ENCODE data around the gene DNAJB13. TPM values are rescaled to one million over a fixed set of nuclear protein-coding genes. Genes with fewer than 3 reads are reported as not detected.

The DNAJB13 gene
- total RNA-seq, 1 experiment from 2014 or later, result 0.79 TPM

DNA sequence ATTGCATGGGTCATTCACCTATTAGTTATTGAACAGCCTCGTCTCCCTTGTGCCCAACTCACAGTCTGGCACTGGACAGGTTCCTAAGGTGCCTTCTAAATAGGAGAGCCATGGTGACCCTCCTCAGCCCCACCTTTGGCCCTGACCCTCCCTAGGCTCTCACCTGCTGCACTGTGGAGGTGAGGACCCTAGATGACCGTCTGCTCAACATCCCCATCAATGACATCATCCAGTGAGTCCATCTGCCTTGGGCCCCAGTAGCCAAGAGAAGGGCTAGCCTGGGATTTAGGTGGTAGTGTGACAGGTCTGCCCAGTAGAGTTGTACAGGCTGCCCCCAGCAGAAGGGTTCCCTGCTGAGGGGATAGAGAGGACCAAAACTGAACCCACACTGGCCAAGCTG is 18.3 kb downstream of the DNAJB13 start:
- no peak for DNase-seq
- no peaks in the 10 kb centered on the region for H3K9me3 ChIP-seq
- H3K27me3 ChIP-seq, result no peaks in the 10 kb centered on the region

DNA sequence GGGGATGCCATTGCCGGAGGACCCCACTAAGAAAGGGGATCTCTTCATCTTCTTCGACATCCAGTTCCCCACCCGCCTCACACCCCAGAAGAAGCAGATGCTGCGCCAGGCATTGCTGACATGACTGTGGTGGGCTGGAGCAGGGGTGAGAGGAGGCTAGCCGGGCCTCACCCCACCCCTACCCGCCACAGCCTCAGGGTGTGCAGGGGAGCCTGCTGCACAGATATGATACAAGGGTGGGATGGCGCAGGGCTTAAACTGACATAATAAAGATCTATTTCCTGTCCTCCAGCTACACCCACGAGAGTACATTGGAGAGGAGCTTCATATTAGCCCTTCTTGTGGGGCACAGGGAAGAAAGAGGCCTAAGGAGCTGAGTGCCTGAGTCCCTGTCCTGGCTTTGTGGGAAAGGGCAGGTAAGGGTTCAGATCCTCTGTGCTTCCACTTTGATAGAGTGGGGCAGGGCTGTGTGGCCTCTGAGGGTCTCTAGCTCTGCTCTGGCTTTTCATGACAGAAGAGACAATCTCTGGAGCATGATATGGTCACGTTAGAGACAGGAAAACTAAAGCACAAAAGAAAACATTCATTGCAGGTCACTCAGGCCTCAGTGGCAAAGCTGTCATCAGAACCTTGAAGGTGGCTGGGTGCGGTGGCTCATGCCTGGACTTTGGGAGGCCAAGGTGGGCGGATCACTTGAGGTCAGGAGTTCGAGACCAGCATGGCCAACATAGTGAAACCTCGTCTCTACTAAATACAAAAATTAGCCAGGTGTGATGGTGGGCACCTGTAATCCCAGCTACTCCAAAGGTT is 19.4 kb downstream of the DNAJB13 start:
- DNase-seq, result no peak
- Histone ChIP-seq H3K9me3 (no peaks in the 10 kb centered on the region), H3K36me3 (no peaks in the 10 kb centered on the region; the same call in 1 of the 2 replicates), H3K27me3 (no peaks in the 10 kb centered on the region), H3K4me3 (no peak overlapping the region)

More for the DNA sequence above, 18.3 kb downstream of the DNAJB13 start:
- Histone ChIP-seq H3K36me3 (no peaks in the 10 kb centered on the region), H3K4me3 (no peak overlapping the region)

DNA sequence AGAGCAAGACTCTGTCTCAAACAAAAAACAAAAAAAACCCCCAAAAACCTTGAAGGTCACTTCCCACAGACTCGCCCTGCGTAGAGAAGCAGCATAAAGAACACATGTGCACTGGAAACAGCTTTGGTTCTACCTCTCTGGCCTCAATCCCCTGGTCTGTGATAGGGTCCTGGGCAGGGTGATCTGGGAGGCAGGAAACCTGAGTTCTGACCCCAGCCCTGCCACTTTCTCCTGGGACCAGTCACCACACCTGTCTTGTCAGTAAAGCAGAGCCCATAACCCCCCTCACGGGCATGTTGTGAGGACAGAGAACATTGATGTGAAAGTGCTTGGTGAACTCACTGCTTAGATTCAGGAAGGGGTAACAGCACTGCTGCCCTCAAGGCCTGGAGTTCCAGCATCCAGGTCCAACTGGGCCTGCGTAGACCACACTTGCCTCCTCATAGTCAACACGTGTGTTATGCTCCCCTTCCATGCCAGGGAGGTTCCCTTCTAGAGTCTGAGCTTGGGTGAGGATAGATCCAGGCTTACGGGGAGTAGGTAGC is 20.4 kb downstream of the DNAJB13 start:
- Histone ChIP-seq H3K4me3 (no peak overlapping the region), H3K36me3 (no peaks in the 10 kb centered on the region; the same call in 1 of the 2 replicates), H3K27me3 (no peaks in the 10 kb centered on the region), H3K9me3 (no peaks in the 10 kb centered on the region)
- DNase-seq, result no peak

DNA sequence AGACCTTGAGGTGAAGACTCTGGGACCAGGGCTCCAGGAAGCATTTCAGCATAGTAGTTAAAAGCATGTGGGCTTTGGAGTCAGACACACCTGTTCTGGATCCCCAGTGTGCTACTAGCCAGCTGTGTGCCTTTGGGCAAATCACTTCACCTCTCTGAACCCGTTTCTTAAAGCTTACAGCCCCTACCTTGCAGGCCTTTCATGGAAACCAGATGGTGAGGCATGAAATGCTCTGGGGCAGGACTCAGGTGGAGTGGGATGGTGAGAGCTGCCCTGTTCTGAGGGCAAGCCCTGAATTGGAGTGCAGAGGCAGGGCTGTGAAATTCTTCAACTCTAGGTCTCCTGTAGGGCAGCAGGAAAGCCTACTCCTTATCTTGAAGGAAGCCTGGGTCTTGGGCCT is 21.4 kb downstream of the DNAJB13 start:
- Histone ChIP-seq H3K27me3 (no peaks in the 10 kb centered on the region), H3K9me3 (no peaks in the 10 kb centered on the region), H3K4me3 (no peak overlapping the region), H3K36me3 (no peaks in the 10 kb centered on the region; the same call in 1 of the 2 replicates)
- no peak for DNase-seq

DNA sequence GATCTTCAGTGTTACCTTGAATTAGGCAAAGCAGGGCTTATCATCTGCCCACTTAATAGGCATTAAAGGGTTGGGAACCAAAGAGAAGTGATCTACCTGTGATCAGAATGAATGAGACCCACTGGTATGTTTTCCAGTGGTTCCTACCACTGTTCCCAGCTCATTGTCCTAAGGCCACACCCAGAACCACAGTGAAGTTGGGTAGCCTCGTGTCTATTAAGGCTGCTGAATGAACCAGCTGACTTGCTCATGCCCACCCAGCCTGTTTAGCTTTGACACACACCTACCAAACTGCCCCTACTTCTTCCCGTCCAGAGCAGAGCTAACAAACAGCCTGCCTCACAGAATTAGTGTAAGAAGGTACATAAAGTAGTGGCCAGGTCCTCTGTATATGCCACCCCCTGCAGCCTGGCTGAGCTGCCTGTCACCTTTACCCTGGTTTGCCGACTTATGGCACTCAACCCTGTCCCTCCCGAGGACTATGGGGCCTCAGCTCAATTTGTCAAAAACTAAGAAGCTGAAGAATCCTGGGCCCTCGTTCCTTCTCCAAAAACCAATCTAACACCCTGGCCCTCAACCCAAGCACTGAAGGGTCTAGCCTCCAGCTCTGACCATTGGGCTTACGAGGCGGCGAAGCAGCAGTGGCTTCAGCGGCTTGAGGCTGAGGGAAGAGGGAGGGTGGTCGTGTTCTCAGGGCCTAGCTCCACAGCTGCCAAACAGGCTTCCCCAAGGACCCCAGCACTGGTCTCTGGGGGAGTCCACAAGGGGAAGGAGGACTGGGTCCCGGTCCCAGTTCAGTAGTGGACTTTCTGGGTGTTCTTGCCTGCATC is 22.0 kb downstream of the DNAJB13 start:
- DNase-seq, result no peak
- H3K27me3 ChIP-seq, result no peaks in the 10 kb centered on the region
- no peak overlapping the region for H3K4me3 ChIP-seq
- no peaks in the 10 kb centered on the region for H3K9me3 ChIP-seq
- H3K36me3 ChIP-seq, result no peaks in the 10 kb centered on the region; the same call in 1 of the 2 replicates

DNA sequence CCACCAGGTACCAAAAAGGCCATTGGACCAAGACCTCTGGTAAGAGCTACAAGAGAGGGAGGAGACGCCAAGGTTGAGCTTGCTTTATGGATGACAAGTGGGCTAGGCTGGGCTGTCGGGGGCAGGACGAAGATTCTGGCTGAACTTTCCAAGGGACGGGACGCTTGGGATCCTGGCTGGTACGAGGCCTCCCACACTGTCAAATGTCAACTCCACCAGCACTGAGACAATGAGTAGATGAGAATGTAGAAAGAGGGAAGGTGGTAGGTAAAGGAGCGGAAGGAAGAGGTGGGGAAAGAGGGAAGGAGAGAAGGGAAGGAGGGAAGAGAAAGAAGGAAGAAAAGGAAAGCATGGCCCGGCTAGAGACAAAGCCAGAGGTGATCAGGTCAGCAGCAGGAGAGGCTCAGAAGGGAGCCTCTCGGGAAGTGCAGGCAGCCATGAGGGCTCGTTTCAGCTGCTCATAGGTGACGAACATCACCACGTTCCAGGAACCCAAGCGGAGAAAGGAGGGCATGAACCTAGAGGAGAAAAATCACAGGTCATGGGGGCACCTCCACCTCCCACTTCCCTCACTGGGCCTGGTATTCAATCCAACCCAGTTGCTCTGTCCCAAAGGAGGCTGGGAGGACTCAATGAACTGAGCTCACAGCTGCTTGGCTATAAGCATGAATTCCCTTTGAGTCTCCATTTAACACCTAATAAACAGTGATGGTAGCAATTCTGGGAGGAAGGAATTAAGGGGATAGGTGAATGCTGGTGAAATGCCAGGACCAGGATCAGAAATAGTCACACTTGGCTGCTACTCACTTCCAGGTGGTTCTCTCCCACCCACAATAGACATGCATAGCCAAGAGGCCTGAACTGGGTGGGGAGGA is 24.0 kb downstream of the DNAJB13 start:
- Histone ChIP-seq H3K36me3 (no peaks in the 10 kb centered on the region; the same call in 1 of the 2 replicates), H3K4me3 (no peak overlapping the region), H3K9me3 (no peaks in the 10 kb centered on the region), H3K27me3 (no peaks in the 10 kb centered on the region)
- no peak for DNase-seq

DNA sequence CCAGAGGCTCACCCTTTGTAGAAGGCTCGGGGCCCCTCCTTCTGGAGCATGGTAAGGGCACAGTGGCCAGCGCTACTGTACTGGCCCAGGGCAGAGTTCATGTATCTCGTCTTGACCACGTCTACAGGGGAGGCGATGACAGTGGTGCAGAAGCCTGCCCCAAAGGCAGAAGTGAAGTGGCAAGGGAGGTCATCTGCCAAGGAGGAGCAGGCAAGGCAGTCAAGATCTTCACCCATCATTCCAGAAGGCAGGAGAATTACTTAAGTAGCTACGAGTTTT is 24.6 kb downstream of the DNAJB13 start:
- H3K4me3 ChIP-seq, result no peak overlapping the region
- no peak for DNase-seq
- H3K9me3 ChIP-seq, result no peaks in the 10 kb centered on the region
- no peaks in the 10 kb centered on the region for H3K27me3 ChIP-seq
- no peaks in the 10 kb centered on the region; the same call in 1 of the 2 replicates for H3K36me3 ChIP-seq

DNA sequence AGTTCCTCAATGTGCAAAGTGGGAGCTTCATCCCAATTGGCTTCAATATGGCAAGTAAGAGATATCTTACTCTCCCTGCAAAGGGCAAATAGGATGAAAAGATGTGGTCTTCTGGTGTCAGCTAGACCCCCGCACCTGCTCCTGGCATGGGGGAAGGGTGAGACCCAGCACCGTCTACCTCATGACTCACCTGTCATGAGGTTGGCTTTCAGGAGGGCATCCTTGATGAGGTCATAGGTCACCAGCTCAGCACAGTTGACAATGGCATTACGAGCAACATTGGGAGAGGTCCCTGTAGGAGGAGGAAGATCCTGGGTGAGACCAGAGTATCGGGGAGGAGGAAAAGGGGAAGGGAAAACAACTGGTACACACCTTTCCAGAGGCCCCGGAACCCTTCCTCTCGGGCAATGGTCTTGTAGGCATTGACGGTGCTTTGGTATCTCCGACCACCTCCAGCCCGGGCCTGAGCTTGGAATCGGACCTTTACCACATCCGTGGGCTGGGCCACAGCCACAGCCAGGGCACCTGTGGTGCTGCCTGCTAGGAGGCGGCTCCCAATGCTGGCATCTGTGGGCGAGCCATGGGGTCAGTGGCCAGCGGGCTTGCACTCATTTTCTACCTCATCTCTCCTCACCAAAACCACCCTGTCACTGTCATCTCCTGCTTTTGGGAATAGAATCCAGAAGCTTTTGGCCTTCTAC is 25.8 kb downstream of the DNAJB13 start:
- no peaks in the 10 kb centered on the region; the same call in none of the 2 replicates for H3K36me3 ChIP-seq
- H3K9me3 ChIP-seq, result no peaks in the 10 kb centered on the region
- DNase-seq, result no peak
- H3K27me3 ChIP-seq, result no peaks in the 10 kb centered on the region
- no peak overlapping the region for H3K4me3 ChIP-seq

DNA sequence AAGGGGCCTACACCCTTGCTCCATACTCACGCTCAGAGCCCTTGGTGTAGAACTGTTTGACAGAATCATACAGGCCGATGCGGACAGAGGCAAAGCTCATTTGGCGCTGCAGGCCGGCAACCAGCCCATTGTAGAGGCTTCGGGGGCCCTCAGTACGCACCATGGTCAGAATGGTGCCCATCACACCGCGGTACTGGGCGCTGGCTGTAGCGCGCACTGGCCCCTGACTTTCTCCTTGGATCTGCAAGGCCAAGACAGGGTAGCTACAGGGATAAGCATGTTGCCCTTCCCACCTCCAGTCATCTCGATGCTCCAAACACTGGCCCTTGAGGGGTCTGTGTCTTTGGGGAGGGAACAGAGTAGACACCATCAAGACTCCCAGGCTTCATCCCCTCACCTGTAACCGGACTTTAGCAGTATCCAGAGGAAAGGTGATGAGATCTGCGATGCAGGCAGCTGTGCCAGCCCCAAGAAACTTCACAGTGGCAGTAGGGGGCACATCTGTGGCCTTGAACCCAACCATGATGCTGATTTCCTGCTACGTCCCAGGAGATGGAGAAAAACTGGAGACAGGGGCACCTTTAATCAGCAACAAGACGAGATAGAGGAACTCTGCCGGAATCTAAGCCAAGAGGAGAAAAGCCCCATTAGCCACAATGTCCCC is 27.2 kb downstream of the DNAJB13 start:
- Histone ChIP-seq H3K9me3 (no peaks in the 10 kb centered on the region), H3K36me3 (no peaks in the 10 kb centered on the region; the same call in none of the 2 replicates), H3K4me3 (no peak overlapping the region), H3K27me3 (no peaks in the 10 kb centered on the region)
- no peak for DNase-seq

DNA sequence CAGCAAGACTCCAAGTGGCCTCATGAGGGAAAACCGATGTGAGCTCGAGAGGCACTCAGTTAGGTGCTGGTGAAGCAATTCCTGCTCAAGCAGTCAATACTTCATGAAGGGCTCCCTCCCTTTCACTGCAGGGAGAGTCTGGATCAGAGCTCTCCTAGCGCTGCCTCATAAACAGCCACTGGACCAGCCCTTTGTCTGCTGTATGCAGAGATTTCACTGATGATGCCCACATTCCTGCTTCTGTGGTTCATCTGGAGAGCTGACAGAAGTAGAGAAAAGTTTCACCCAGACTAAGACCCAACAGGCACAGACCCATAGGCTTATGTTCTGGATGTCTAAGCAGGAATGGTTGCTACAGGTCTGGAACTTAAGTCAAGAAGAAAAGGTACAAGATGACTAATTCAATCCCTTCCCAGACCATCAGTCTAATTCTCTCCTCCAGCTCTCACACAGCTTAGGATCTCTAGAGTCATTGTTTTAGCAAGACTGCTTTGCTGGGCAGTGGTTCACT is 27.8 kb downstream of the DNAJB13 start:
- Histone ChIP-seq H3K27me3 (no peaks in the 10 kb centered on the region), H3K4me3 (no peak overlapping the region)
- DNase-seq, result no peak

DNA sequence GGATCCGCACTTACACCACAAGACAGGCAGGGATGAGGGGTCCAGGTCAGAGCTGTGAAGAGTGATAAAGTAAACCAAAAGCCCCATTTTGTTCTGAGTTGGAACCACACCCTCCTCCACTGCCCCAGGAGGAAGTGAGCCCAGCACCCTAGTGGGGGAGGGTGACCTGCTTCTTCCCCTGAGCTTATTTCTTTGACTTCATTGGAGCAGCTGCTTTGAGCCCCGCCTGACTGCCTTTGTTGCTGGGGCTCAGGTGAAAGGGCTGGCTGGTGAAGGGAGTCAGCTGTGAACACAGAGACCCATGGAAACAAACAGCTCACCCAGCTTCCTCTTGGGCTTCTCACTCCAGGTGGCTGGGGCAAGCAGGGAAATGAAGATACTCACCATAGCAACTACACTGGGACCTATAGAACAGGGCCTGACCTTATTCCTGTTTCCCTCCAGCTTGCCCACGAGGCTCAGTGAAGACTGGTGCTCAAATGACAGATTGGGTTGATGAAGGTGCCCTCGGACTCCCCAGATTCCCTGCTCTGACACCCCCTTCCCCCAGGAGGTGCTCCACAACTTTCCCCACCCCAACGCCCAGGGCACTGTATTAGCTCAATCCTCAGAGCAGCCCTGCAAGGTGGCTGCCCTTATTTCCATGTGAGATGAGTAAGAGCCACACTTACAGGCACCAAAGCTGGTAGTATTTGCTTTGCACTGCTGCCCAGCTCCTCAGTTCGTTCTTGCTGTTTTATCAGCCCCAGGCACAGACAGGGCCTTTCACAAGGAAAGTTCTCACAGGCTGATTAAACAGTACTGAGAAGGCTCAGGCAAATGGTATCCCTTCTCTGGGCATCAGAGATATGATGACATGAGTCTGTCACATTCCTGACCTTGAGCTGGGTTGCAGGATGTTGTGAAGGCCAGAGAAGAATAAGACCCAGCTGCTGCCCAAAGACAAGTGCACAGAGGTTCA is 29.5 kb downstream of the DNAJB13 start:
- no peak overlapping the region for H3K4me3 ChIP-seq
- H3K9me3 ChIP-seq, result no peaks in the 10 kb centered on the region
- no peaks in the 10 kb centered on the region; the same call in none of the 2 replicates for H3K36me3 ChIP-seq
- DNase-seq, result no peak
- no peaks in the 10 kb centered on the region for H3K27me3 ChIP-seq

More for the DNA sequence above, 27.8 kb downstream of the DNAJB13 start:
- Histone ChIP-seq H3K9me3 (no peaks in the 10 kb centered on the region), H3K36me3 (no peaks in the 10 kb centered on the region; the same call in none of the 2 replicates)

DNA sequence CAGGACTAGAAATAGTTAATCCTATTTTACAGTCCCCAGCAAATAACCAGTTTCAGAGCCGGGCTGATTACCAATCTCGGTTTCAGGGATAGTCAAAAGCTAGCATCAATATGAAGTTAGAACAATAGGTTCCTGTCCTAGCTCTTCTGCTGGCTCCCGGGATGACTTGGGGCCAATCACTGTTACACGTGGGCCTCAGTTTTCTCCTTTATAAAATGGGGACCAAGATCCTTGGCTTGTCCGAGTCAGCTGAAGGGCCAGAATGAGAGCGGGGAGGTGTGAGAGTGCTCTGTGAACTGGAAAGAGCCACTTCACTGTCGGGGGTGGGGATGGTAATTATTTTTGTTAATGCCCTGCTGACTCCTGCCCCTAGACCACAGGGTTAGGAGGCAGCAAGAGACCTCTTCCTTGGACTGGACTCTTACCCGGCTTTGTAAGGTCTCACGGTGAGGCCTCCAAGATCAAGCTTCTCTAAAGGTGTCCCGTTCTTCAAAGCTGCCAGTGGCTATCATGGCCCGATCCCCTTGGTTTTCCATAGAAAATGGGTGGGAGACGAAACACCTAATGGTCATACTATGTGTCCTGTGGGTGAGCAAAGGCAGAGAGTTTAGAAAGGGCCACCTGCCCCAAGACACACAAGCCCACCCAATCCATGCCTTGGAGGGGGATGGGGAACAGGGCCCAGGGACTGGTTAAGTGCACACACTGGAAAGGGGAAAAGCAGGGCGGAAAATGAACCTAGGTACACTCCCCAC is 30.4 kb downstream of the DNAJB13 start:
- no peak for DNase-seq
- H3K4me3 ChIP-seq, result no peak overlapping the region
- no peaks in the 10 kb centered on the region for H3K9me3 ChIP-seq
- no peaks in the 10 kb centered on the region; the same call in none of the 2 replicates for H3K36me3 ChIP-seq
- H3K27me3 ChIP-seq, result no peaks in the 10 kb centered on the region

DNA sequence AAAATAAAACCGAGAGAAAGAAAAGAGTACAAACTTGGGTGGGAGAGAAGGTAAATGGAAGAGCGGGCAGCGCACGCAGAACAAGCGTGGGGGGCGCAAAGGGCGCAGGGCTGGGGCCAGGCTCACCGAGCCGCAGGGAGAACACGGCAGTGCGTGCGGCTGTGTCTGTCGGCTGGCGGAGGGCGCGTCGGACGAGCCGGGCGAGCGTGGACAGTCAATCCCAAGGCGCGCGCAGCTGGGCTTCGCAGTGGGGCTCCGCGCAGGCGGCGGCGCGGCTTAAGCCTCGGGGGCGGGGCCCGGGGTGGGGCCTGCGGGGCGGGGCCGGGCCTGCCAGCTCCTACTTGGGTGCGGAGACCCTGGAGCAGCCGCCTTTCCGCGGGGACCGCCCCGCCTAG is 31.8 kb downstream of the DNAJB13 start, which contains the start of gene UCP2:
UCP2 (minus strand) TSS at position 249 of the 395 bp plus-strand sequence. CDS start 4,465 bp downstream, outside the sequence.
- H3K9me3 ChIP-seq, result no peaks in the 10 kb centered on the region
- no peaks in the 10 kb centered on the region; the same call in none of the 2 replicates for H3K36me3 ChIP-seq
- DNase-seq, result peak; percentile 90
- no peaks in the 10 kb centered on the region for H3K27me3 ChIP-seq
- H3K4me3 ChIP-seq, result peak within 1 kb of the TSS; percentile 59

All from MG63 (cell line).